GM19025 (cell line): ENCODE measurements around the gene HSPB9.

Source experiments
- ATAC-seq: cut with Tn5 transposase; IDR thresholded peaks from one replicate; pipeline ENCODE4 v1.9.1; 2021; ENCODE audit warnings: mild to moderate bottlenecking, low read depth, moderate library complexity; ENCODE audit not compliant: unreplicated experiment

HSPB9 gene

DNA sequence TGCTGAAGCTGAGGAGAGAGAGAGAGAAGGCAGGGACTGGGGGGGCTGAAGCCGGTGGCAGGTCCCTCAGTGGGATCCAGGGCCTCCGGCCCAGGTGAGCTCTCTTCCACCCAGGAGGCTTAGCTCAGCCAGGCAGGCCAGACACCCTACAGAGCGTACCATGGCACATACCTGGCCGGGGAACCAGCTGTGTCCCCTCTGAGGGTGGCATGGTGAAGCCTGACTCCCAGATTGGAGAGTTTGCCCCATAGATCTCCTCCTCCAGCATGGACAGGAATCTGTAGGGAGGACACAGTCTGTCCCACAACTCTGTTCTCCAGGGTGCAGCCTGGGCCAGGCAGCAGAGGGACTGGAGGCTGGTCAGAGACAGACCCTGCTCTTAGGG is 4.5 kb upstream of the HSPB9 start:
- ATAC-seq, result no peak

GRCh38 chr17:42118545-42118944 is 4.1 kb upstream of the HSPB9 start:
- no peak for ATAC-seq

GRCh38 chr17:42119301-42119700 is 3.3 kb upstream of the HSPB9 start:
- no peak for ATAC-seq

DNA sequence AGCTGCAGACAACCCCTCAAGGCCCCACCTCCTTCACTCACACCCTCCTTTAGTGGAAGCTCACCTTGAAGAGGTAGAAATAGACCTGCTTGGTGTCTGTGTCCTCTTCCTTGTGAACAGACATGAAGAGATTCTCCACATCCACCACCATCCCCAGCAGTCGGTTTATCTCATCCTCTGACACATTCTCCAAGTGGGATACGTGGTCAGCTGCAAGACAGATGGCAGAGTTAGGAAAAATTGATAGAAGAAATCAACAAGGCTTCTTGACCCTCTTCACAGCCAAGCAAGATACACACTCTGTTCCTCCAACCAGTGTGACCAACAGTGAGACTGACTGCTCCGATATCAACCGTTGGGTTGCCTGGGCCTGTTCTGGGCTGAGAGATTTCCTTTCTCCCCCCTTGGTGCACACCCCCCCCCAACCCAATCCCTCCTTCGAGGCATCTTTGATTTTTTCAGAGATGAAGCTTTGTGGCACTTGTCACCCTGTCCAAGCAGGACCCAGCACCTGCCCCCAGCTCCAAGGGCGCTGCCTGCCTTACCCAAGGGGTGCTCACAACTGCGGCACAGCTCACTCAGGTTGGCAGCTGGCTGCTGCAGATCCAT is 2.3 kb upstream of the HSPB9 start:
- ATAC-seq, result no peak

DNA sequence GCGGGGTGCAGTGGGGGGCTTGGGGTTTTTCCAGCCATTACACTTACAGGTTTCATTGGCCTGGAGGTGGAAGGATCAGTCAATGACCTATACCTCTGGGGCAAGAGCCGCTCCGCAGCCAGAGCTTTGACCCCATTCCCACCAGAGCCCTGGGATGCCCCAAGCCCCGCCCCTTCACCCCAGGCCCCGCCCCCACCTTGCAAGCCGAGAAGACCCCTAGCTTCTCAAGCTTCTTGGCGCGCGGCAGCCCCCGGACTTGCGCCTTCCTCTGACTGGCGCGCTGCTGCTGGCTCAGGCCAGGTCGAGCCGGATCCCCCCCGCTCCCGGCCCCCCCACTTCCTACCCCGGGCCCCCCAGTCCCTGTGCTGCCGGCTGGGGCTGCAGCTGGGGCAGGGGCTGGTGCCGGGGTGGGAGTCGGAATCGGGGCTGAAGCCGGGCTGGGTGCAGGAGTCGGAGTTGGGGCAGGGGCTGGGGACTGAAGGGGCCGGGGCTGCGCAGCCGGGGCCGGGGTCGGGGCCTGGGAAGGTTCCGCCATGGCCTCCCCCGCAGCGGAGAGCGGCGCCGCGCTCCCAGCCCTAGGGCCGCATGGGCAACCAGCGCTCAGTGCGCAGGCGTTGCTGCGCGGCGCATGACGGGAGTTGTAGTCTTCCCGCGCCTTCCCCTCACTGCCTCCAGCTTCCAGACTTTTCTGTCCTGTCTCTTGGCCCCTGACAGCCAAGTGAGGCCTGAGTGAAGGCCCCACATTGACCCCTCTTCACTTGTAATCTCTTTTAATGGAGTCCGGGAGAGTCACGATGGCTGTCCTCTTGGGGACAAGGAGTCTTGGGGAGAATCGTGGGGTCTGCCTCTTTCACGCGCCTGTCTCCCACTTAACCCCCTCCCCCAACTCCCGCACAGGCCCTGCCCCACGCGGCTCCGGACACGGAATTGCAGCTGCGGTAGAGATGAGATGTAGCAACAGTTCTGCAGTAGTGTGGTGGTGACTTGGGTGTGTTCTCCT is 1.5 kb upstream of the HSPB9 start, which contains the start of gene KAT2A:
TSS of gene KAT2A (minus strand) at position 598 of the 1,000 bp plus-strand sequence. CDS start at position 535, 63 bp downstream.
- ATAC-seq, result peak; percentile 77

- no peak for ATAC-seq
These were observed 1.7 kb downstream of the HSPB9 start for GRCh38 chr17:42124256-42124655.

DNA sequence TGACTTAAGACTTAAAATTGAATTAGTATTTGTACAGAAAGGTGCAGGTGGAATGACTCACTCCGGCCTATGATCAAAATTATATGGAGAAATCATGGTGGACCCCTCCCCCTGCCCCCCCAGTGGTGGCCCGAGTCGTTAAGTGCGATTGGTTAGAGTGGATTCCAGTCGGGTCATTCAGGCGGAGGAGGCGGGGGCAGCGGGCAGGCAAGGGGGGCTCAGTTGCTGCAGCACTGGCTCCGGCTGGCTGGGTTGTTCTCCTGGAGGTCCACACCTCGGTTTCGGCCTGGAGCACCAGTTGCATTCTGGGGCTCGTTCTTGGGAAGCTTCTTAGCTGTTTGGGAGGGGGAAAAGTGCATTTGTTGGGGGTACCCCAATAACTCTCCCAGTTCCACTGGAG is 3.0 kb downstream of the HSPB9 start:
- ATAC-seq, result no peak

DNA sequence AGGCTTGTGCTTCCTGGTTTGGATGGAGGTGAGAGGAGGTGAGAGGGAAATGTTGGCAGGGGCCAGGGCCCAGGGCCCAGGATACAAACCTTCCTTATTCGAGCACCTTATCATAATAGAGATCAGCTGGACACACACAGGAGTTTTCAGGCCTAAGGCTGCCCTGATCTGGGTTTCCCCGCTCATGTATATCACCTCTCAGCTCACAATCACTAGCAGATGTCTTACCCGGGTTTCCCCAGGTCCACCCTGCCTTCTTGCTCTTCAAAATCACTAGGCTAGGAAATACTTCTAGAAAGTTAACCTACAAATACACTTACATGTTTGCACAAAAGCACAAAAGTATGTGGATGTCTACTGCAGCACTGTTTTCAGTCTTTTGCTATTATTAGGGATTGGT is 4.2 kb downstream of the HSPB9 start:
- no peak for ATAC-seq

GRCh38 chr17:42127414-42127813 is 4.8 kb downstream of the HSPB9 start:
- ATAC-seq, result no peak

DNA sequence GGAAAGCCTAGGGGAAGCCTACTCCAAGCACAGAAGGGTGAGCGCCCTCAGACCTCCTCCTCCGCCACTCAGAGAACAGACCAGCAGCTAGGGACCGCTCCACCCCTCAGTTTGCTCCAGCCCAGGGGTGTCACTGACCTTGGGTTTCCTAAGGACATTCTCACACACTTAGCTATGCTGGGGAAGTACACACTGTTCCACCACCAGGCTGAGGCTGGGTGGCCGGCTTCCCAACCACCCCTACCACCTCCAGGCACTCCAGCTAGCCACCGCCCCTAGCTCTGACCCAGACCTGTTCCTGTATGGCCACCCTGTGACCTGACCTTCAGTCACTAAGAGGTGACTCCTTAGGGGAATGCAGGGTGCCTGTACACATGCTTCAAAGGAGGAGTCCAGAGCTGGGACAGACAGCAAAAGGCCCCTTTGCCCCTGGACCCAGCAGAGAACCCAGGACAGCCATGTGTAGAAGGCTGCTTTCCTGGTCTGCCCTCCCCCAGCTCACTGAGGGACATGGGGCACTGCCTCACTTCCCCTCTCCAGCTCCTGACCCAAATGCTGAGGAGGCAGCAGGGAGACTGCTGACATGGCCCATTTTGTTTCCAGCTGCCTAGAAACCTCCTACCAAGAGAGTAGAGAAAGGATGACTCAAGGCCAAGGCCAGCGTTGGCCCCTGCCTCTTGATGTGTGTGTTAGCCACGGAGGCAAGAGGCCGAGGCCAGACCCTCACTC is 6.7 kb downstream of the HSPB9 start:
- ATAC-seq, result no peak

DNA sequence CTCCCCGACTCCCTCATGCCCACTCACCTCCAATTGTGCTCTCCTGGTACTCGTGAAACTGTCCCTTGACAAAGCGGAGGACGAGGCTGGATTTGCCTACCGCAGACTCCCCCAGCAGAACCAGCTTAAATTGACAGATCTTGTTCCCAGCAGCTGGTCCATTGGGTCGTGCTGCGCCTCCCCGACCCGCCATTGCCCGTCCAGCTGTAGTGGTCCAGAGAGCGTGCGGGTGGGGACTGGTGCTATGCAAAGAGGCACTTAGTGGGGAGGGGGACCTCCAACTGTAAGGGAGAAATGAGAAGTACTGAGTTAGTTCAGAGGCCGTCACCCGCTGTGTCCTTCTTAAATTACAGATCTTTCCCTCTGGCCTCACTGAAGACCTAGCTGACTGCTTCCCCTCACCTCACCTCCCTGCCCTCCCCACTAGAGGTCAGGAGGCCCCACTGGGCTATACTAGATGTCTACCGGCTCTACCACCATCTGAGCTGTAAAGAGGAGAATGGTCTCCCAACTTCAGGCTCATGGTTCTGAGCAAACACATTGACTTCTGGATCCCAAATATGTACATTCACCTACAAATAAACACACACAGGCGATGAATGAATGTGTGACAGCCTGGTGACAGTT is 7.8 kb downstream of the HSPB9 start:
- no peak for ATAC-seq

DNA sequence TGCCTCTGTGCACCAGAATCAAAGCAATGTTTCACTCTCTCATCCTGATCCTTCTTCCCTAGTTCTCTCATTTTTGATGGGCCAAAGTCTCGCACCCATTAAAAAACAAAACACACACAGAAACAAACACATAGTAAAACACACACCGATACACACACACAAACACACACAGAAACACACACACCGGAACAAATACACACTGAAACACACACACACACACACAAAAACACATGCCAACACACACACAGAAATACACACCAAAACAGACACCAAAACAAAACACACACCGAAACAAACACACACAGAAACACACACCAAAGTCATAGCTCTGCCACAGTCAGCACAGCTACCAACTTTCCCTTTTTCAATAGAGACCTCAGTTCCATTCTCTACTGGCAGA is 8.6 kb downstream of the HSPB9 start:
- no peak for ATAC-seq

DNA sequence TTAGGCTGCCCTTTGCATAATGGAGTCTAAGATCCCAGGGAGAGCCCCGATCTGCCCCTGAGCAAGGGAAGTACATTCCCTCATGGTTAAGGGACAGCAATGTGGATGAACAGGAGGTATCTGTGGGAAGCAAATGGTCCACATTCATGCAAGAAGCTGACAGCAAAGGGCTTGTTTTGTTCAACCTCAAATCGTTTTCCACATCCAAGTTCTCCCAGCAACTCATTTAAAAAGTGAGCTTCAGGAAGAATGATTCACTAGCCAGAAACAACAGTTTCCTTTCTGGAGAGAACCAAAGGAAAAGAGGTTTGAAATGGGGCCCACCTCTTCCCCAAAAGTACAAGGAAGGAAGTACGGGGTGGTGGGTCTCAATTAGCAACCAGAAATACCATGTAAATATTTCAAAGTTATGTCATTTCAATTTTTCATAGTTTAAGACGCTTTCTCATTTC is 9.4 kb downstream of the HSPB9 start:
- no peak for ATAC-seq

DNA sequence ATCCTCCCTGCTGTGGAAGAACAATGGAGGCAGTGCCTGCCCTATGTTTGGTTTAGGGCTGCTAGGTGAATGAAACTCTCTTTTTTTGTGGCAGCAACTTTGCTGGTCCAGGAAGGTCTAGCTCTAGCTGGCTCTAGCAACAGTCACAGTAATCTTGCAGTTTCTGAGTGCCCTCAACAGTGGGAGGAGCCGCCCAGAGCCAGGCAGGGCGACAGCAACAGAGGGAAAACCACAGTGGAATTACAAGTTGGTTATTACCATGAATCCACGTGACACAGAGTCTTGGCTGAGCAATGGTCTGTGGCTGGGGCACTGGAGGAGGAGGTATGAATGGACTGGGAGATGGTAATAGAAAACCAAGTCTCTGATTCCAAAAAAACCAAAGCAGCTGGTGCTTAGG is 10.3 kb downstream of the HSPB9 start:
- ATAC-seq, result peak; percentile 10

DNA sequence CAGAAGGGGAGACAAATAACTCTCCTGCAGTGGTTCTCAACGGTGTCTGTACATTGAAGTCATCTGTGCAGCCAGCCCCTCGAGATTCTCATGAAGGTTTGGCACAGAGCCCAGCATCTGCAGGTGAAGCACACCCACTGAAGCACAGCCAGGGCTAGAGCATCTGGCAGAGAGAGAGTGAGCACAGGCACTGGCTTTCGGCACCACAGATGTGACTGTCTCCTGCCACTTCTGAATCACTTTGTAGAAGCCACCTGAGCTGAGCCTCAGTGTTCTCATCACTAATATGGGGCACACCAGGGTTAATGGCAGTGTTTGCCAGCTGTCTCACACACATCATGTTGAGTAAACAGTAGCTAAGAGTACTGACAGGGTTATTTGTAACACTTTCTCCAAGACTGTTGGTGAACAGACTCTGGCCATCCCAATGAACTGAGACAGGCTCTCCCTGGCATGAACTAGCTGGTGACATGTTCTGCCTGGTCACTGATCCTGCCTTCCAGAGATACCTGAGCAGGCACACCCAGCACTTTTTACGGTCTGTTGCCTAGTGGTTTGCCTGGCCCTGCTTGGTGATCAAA is 10.9 kb downstream of the HSPB9 start:
- peak; percentile 53 for ATAC-seq

- ATAC-seq, result no peak
These were observed 12.5 kb downstream of the HSPB9 start for GRCh38 chr17:42135151-42135550.

GRCh38 chr17:42135664-42136653 is 13.4 kb downstream of the HSPB9 start:
- no peak for ATAC-seq

DNA sequence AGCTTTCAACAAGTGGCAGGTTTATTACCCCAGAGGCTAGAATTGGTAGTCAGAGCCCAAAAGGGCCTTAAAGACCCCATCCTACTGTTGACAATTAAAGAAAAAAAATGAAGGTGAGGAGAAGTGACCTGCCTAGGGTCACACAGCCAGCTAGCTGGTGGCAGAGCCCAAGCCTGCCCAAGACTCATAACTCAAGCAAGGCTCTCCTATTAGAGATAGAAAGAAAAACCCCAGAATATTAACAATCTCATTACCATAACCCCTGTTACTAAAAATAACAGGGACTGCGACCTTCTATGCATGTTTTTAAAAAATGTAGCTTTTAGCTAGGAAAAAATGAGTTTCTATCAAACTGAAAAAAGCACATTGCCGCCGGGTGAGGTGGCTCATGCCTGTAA is 14.0 kb downstream of the HSPB9 start:
- no peak for ATAC-seq
